HG02623 (cell line): ENCODE data around the gene KANSL1.

ENCODE experiments used
- ATAC-seq: cut with Tn5 transposase; IDR thresholded peaks from one replicate; pipeline ENCODE4 v1.9.1; 2021; ENCODE audit warnings: moderate library complexity; ENCODE audit not compliant: unreplicated experiment

KANSL1 gene

GRCh38 chr17:45985447-45985846, 207.8 kb downstream of the KANSL1 start:
- ATAC-seq = no peak

DNA sequence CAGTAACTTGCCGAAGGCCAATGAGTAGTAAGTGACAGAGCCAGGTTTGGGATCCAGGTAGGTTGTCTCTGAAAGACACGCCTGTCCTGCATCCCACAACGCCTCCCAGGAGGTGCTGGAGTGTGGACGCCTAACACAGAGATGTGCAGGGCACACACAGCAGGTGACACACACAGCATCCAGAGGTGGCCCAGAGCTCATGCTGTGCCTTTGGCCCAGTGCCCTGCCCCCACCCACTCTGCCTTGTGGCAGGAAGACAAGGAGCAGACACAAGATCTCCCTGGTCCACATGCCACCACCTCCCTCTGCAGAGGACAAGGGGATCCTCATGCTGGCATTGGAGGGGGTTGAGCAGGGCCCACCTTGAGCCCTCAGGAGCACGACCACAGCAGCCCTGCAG, 208.9 kb downstream of the KANSL1 start:
- ATAC-seq = no peak

- ATAC-seq = no peak
These were observed 209.5 kb downstream of the KANSL1 start for GRCh38 chr17:45983614-45984310.

DNA sequence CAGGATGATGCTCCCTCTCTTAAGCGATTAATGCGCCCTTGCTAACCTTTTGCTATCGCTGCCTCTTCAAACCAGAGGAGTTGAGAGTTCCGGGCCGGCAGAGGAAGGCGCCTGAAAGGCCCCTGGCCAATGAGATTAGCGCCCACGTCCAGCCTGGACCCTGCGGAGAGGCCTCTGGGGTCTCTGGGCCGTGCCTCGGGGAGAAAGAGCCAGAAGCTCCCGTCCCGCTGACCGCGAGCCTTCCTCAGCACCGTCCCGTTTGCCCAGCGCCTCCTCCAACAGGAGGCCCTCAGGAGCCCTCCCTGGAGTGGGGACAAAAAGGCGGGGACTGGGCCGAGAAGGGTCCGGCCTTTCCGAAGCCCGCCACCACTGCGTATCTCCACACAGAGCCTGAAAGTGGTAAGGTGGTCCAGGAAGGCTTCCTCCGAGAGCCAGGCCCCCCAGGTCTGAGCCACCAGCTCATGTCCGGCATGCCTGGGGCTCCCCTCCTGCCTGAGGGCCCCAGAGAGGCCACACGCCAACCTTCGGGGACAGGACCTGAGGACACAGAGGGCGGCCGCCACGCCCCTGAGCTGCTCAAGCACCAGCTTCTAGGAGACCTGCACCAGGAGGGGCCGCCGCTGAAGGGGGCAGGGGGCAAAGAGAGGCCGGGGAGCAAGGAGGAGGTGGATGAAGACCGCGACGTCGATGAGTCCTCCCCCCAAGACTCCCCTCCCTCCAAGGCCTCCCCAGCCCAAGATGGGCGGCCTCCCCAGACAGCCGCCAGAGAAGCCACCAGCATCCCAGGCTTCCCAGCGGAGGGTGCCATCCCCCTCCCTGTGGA, 210.2 kb downstream of the KANSL1 start:
- no peak for ATAC-seq

DNA sequence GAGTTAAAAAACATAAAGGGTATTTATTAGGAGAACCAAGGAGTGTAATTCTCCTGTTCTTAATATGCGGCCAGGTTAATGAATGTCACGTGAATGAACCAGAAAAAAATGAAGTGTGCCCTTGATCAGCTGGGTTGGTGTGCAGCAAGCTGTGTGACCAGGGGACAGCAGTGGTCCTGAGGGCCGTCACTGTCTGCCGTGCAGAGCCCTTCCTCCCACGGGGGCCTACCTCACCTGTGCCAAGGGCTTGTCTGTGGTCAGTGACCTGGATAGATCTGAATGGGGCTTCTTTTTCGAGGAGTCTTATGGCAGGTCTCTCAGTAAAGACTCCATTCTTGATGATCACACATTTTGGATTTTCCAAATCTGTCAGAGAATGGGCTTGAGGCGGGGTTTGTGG, 211.9 kb downstream of the KANSL1 start:
- no peak for ATAC-seq

DNA sequence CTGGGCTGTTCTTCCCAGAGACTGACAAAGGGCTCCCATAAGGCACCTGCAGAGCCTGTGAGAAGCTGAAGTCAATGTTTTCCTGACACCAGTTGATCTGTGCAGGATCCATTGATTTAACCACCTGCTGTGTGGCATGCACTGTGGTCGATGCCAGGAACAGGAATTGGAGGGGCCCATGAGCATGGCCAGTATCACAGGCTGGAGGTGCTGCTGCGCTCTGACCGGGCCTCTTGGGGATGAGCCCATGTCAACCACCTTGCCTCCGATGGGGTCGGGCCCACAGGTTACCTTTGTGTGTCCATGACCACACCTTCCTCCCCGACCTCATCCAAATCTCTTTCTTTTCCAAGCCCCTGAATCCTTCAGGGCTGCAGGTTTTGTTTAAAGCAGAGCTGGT, 212.4 kb downstream of the KANSL1 start:
- no peak for ATAC-seq
